ENCODE data around the gene BTN2A1. TPM values are rescaled to one million over a fixed set of nuclear protein-coding genes. Genes with fewer than 3 reads are reported as not detected.

Gene BTN2A1
- total RNA-seq, 2 experiments from 2014 or later, result 21.9 to 22.7 TPM

Other genes with a start within 250 kb of the BTN2A1 start
- 10 to 100 TPM; 21.8 to 24.5 TPM for gene BTN3A2, start 92.8 kb upstream of the BTN2A1 start, total RNA-seq
- gene BTN2A2, start 74.8 kb upstream of the BTN2A1 start, total RNA-seq, result 10 to 100 TPM; 11.4 to 15.0 TPM
- 10 to 100 TPM; 13.3 to 15.1 TPM for gene BTN3A1, start 55.7 kb upstream of the BTN2A1 start, total RNA-seq
- gene BTN3A3, start 17.5 kb upstream of the BTN2A1 start, total RNA-seq, result 10 to 100 TPM; 18.1 to 19.0 TPM
- gene BTN1A1, start 42.3 kb downstream of the BTN2A1 start, total RNA-seq, result under 1 TPM in 1 of 2 experiments, not detected in 1; 0.08 TPM
- gene HMGN4, start 80.4 kb downstream of the BTN2A1 start, total RNA-seq, result 10 to 100 TPM; 81.5 to 85.0 TPM
- 10 to 100 TPM; 38.7 to 39.7 TPM for gene ABT1, start 139.0 kb downstream of the BTN2A1 start, total RNA-seq
- gene ZNF322, start 201.8 kb downstream of the BTN2A1 start, total RNA-seq, result 10 to 100 TPM; 11.1 to 14.4 TPM

All from activated CD8-positive, alpha-beta memory T cell treated with anti-CD3 and anti-CD28 coated beads for 36 hours (primary cell).